Heart right ventricle (tissue), 16 donors: ENCODE data around the gene RIT2. TPM values are rescaled to one million over a fixed set of nuclear protein-coding genes. Genes with fewer than 3 reads are reported as not detected.

ENCODE experiments used
- ATAC-seq, 8 donors: fragments of 200-7000 bp; cut with Tn5 transposase; one replicate each; pipeline ENCODE4 v1.9.1; 2020; ENCODE audit warnings: mild to moderate bottlenecking in 8 of 8, moderate library complexity in 8 of 8, moderate number of reproducible peaks in 1 of 8
- DNase-seq, 2 donors: peaks; one replicate each; pipeline ENCODE4 v3.0.0-alpha.2; 2020
- H3K27ac ChIP-seq, 10 donors: fragments of 200-600 bp; sonication (generic) in 2 of 10; one replicate each; pipeline versions ENCODE4 v1.5.0 to v1.8.0; 2020 to 2022; ENCODE audit warnings: mild to moderate bottlenecking in 3 of 10
- H3K27me3 ChIP-seq, 7 donors: fragments of 200-600 bp; one replicate each; pipeline ENCODE4 v1.8.0; 2021 to 2022; ENCODE audit warnings: mild to moderate bottlenecking in 2 of 7
- H3K36me3 ChIP-seq, 9 donors: fragments of 200-600 bp; sonication (generic) in 1 of 9; one replicate each; pipeline versions ENCODE4 v1.5.0 to v1.8.0; 2020 to 2022; ENCODE audit warnings: mild to moderate bottlenecking in 2 of 9
- H3K4me1 ChIP-seq, 9 donors: fragments of 200-600 bp; sonication (generic) in 1 of 9; one replicate each; pipeline versions ENCODE4 v1.5.0 to v1.8.0; 2020 to 2022; ENCODE audit warnings: mild to moderate bottlenecking in 4 of 9
- H3K4me3 ChIP-seq, 10 donors: fragments of 200-600 bp; sonication (generic) in 2 of 10; one replicate each; pipeline versions ENCODE4 v1.5.0 to v1.8.0; 2020 to 2022; ENCODE audit warnings: mild to moderate bottlenecking in 7 of 10, moderate library complexity in 2 of 10
- H3K9me3 ChIP-seq, 11 donors: fragments of 200-600 bp in 10 of 11; sonication (generic) in 2 of 11; one replicate each; pipeline versions ENCODE4 v1.5.0 to v1.8.0; 2013 to 2022; ENCODE audit warnings: mild to moderate bottlenecking in 2 of 11, control low read depth in 1 of 11, moderate library complexity in 1 of 11
- CTCF ChIP-seq, 9 donors: fragments of 200-600 bp; sonication (generic) in 2 of 9; IDR thresholded peaks; one replicate each; pipeline versions ENCODE4 v1.5.0 to v1.8.0; 2021 to 2022; ENCODE audit warnings: antibody characterized with exemption in 9 of 9, mild to moderate bottlenecking in 5 of 9, moderate library complexity in 1 of 9
- WGBS, 2 donors: extraction: QIAGEN DNeasy Blood & Tissue Kit; methylation state at CpG; one replicate each; pipeline ENCODE4 v1.1.7; 2013; ENCODE audit warnings: inconsistent platforms in 1 of 2; 5-methylcytosine and 5-hydroxymethylcytosine counted together
- intact Hi-C, 10 donors: fragments of 100-400 bp; cut with DNase I; formaldehyde crosslinking; loops; one replicate each; pipeline versions ENCODE4 v1.11.1 to v1.14.2; 2022
- polyA plus RNA-seq, 2 donors: library from polyadenylated mRNA; stranded (reverse); fragments of 200-250 nt; gene quantifications; one replicate each; pipeline ENCODE4 v1.2.3, GENCODE V29; 2013
- total RNA-seq, 10 donors: library from RNA; stranded (reverse); fragmentation: NEBNext Ultra II Directional in 3 of 10; extraction: Animal tissue kit (Norgen Biotek cat#: 25700) in 3 of 10; gene quantifications; one replicate each; pipeline versions ENCODE4 v1.2.1 to v1.2.4, GENCODE V29; 2021 to 2023
- donor health status: Arrhythmogenic right ventricular cardiomyopathy.
- donor health status: ischemic (EF 13 %, LVEDD 7.1; RV severe dilation, severe dysfunction).
- donor health status: healthy with polysubstance abuse.
- donor health status: DM: no; HTN: yes; CAD: no.
- donor health status: DM: no; HTN: no; CAD: no.
- donor health status: ischemic (EF 25% LVEDD 6.9; RV normal size, moderate dysfunction).
- donor health status: ischemic (EF 25% LVEDD 5.7; RV mildly dilated, moderate dysfunction).
- donor health status: healthy.
- donor health status: DM: yes; HTN: yes; CAD: no.
- donor health status: Ischemic cardiomyopathy.
- donor health status: ischemic (EF 35%, LVEDD 5.7; RV mildly dilated, moderate dysfunction).
- donor health status: nonischemic (EF 11% LVEDD 7.7; RV severe dilation, severe dysfunction).
- donor health status: DM: yes; HTN: yes; CAD: no.
- donor health status: PGD.
- donor health status: ischemic (EF 29% LVEDD 5.4; RV normal size, mild dysfunction).
- donor health status: nonischemic (EF 23%, LVEDD 6.1; RV moderate dilation, normal function).

Gene RIT2
- total and polyA plus RNA-seq, 12 donors, result not detected

GRCh38 chr18:43078478-43079092 is 36.9 kb downstream of the RIT2 start:
- Histone ChIP-seq H3K27ac (no peak overlapping the region), H3K4me1 (no peaks in the 10 kb centered on the region), H3K36me3 (no peaks in the 10 kb centered on the region), H3K27me3 (no peaks in the 10 kb centered on the region), H3K9me3 (peaks cover 0 to 7% (median 0%) of the 10 kb centered on the region in 11 donors), H3K4me3 (no peak overlapping the region)
- intact Hi-C loops, result no loop called here
- WGBS, 2 donors, result 56 to 66% methylated on average over 7 of the region's 7 CpGs
- no peak for ATAC-seq
- DNase-seq, result no peak
- no peak for TF ChIP-seq CTCF (IDR thresholded peaks at IDR 0.05)

- 68 to 87% methylated on average over 5 of the region's 5 CpGs for WGBS, 2 donors
- no peaks in the 10 kb centered on the region for H3K36me3 ChIP-seq
- no peaks in the 10 kb centered on the region for H3K27me3 ChIP-seq
- intact Hi-C loops, result no loop called here
- no peaks in the 10 kb centered on the region for H3K4me1 ChIP-seq
- ATAC-seq (no peak), DNase-seq (no peak)
- no peaks in the 10 kb centered on the region for H3K9me3 ChIP-seq
- no peak overlapping the region for H3K27ac ChIP-seq
- no peak overlapping the region for H3K4me3 ChIP-seq
- TF ChIP-seq CTCF (IDR thresholded peaks at IDR 0.05), result no peak
Observed at GRCh38 chr18:43077510-43078308, 37.8 kb downstream of the RIT2 start.

- H3K27ac ChIP-seq, result no peak overlapping the region
- intact Hi-C loops, result no loop called here
- no peaks in the 10 kb centered on the region for H3K9me3 ChIP-seq
- H3K4me1 ChIP-seq, result no peaks in the 10 kb centered on the region
- no peaks in the 10 kb centered on the region for H3K36me3 ChIP-seq
- 94 to 97% methylated on average over 1 of the region's 1 CpG for WGBS, 2 donors
- ATAC-seq, result no peak
- TF ChIP-seq CTCF (IDR thresholded peaks at IDR 0.05), result no peak
- H3K4me3 ChIP-seq, result no peak overlapping the region
- DNase-seq, result no peak
- H3K27me3 ChIP-seq, result no peaks in the 10 kb centered on the region
Observed at GRCh38 chr18:43073771-43074170, 41.7 kb downstream of the RIT2 start.

- ATAC-seq, result no peak
- H3K9me3 ChIP-seq, result no peaks in the 10 kb centered on the region
- H3K27ac ChIP-seq, result no peak overlapping the region
- H3K36me3 ChIP-seq, result no peaks in the 10 kb centered on the region
- no peak overlapping the region for H3K4me3 ChIP-seq
- 44 to 71% methylated on average over 4 of the region's 4 CpGs for WGBS, 2 donors
- DNase-seq, result no peak
- no peak for TF ChIP-seq CTCF (IDR thresholded peaks at IDR 0.05)
- no peaks in the 10 kb centered on the region for H3K27me3 ChIP-seq
- no peaks in the 10 kb centered on the region for H3K4me1 ChIP-seq
- intact Hi-C loops, result loop anchor here in 1 of 10 donors (10.0 kb wide), 1 partner anchor 56 kb away; no protein-coding TSS in a partner anchor
Observed at GRCh38 chr18:43068781-43069180, 46.7 kb downstream of the RIT2 start.
